Cardiac fibroblast (primary cell): ENCODE measurements around the gene VAC14.

Experiments used
- DNase-seq, 2 donors: peaks; one replicate each; pipeline versions ENCODE4 v3.0.0 to v3.0.0-alpha.2; 2010; ENCODE audit warnings: low read depth in 2 of 2
- H3K4me3 ChIP-seq, 2 donors: replicated peaks in 1 of 2; 1 replicate in 1 of 2; 2 replicates in 1 of 2; pipeline ENCODE4 v1.5.1; 2011; ENCODE audit warnings: low read depth in 2 of 2, low read length in 2 of 2, mild to moderate bottlenecking in 2 of 2, moderate library complexity in 1 of 2
- TF ChIP-seq, protein P1 (sequence below): IDR thresholded peaks from one replicate; pipeline ENCODE4 v1.5.1; 2011; ENCODE audit warnings: low read depth, mild to moderate bottlenecking, low read length, inconsistent platforms

Gene VAC14

DNA sequence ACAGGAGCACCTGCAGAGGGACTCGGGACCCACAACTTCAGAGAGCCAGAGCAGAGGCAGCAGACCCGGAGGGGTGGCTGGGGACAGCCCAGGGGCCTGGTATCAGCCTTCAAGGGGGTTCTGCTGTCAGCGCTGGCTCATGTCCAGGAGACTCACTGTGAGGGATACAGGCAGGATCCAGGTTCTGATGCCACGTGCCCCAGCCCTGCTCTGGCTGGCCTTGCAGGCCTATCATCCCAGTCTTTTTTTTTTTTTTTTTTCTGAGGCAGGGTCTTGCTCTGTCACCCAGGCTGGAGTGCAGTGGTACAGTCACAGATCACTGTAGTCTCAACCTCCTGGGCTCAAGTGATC, 106.1 kb downstream of the VAC14 start:
- H3K4me3 ChIP-seq, result no peak overlapping the region
- TF ChIP-seq, protein P1, sequence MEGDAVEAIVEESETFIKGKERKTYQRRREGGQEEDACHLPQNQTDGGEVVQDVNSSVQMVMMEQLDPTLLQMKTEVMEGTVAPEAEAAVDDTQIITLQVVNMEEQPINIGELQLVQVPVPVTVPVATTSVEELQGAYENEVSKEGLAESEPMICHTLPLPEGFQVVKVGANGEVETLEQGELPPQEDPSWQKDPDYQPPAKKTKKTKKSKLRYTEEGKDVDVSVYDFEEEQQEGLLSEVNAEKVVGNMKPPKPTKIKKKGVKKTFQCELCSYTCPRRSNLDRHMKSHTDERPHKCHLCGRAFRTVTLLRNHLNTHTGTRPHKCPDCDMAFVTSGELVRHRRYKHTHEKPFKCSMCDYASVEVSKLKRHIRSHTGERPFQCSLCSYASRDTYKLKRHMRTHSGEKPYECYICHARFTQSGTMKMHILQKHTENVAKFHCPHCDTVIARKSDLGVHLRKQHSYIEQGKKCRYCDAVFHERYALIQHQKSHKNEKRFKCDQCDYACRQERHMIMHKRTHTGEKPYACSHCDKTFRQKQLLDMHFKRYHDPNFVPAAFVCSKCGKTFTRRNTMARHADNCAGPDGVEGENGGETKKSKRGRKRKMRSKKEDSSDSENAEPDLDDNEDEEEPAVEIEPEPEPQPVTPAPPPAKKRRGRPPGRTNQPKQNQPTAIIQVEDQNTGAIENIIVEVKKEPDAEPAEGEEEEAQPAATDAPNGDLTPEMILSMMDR, result no peak
- no peak for DNase-seq

DNA sequence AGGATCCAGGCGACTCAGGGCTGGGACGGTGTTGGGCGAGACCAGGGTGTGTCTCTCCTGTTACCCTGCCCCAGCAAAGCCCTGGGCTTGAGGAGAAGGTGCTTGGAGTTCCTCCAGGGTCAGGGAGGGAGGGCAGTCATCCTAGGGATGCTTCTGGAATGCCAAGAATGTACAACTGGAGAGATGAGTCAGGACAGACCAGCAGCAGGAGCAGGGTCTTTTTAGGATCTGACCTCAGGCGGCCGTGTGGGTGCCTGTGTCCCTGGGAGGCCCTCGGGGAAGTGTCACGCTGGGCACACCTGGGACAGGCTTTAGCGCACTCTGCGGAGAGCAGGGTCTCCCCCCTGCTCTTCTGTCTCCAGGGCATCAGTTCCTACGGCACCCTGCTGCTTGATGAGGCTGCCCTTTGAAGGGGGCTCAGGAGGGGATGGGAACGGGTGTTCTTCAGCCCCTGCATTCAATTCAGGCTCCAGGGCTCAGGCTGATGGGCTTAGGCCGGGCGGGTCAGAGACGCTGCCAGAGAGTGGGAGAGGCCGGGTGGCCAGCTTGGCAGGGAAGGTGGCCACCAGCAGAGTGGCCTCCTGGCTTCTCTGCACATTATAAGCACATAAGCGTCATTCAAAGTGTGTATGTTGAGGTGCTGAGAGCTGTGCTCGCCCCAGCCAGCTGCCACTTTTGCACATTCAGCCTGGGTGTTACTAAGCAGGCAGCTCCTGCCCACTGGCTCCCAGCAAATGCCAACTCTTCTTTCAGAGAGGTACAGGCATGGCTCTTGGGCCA, 106.7 kb downstream of the VAC14 start:
- TF ChIP-seq, protein P1, result no peak
- DNase-seq, result peak; percentile 83
- no peak overlapping the region for H3K4me3 ChIP-seq

DNA sequence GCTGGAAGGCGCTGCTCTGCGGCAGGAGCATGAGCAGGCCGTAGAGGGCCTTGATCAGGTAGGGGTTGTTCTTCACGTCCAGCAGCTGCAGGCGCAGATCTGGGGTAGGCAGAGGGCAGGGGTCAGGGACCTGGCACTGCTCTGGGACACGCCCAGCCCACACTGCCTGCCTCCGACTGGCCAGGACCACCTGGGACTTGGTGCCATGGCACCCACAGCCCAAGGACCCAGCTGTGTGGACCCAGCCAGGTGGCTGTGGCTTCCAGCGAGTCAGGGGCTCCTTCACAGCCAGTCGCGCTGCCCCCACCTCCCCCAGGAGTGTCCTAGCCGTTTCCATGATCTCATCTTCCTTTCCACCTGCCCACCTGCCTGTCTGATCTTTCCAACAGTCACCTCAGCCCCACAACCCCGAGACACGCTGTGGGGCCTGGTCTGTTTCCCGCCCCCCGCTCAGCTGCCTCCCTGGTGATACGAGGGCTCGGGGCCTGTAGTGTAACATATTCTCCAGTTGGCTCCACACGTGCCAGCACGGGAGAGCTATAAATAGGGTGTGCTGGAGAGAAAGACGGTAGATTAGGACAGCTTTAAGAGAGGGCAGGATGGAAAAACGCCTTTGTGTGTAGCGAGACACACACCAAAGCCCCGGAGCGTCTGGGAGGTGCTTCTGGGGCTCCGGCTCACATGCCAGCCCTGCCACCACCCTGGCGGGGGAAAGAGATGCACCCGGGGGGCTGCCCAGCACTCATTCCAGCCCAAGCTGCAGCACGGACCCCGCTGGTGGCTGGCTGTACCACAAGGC, 107.9 kb downstream of the VAC14 start:
- peak in 1 of 2 donors; percentile 53 for DNase-seq
- TF ChIP-seq, protein P1, result no peak
- no peak overlapping the region for H3K4me3 ChIP-seq

DNA sequence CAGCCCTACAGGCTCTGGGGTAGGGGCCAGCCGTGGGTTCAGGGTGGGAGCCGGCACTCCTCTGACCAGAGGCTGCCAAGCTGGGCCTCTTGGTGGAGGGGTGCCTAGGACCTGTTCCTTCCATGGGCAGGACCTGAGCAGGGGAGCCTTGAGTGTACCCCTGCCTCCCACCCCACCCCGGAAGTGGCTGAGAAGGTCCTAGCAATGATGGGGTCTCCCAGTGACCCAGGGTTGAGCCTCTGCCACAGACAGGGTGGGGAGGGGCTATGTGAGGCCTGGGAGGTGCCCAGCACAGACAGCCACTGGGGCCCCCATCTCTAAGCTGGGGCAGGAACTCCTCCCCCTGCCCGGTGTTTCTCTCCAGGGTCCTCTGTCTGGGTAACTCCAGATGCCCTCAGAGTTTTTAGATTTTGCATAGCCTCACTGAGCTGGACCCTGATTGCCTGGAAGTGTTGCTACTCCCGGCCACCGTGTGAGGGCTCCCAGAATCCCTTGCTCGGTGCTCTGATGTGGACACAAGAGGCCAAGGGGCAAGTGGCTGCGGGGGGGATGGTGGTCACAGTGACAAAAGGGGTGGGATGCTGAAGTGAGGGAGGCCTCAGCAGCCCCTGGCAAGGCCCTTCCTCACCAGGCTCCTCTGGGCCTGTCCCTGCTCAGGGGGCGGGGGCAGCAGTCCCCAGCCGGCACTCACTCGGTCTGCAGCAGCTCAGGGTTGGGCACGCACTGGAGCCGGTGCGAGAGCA, 108.7 kb downstream of the VAC14 start:
- no peak overlapping the region for H3K4me3 ChIP-seq
- DNase-seq, result no peak
- TF ChIP-seq, protein P1, result no peak

DNA sequence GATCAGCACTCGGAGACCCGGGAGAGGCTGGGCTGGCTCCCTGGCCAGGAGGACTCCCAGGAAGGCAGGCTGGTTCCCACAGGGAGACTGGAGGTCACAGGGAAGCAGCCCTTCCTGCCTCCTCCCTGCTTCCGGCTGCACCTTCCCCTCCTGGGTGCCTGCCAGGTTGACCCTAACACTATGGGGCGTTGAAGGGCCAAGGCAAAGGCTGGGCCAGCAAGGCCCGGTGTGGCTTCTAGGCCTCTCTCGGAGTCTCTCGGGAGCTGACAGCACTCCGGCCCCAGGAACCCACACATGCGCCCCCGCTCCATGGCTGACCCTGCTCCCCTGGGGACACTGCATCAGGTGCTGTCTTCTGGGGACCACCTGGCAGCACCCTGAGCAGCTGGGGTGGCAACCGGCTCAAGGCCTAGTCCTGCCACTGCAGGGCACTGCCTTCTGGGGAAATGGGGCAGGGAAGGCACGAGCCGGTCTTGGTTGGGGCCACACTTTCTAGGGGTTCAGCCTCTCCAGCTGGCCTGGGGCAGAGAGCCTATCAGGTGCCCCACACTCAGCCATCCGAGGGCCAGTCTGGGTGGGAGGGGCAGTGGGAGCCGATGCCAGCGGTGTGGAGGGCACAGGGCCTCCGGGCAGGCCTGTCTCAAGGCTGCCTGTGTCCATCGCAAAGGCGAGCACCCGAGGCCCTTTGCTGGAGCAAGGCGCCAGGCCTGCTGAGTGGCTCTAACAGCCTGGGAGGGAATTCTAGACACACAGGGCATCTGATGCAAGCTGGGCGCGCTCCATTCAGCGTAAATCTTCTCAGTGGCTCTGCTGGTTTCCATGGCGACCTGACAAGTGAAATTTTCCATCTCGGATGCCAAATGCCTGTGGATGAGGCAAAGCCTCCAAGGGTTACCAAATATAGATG, 109.5 kb downstream of the VAC14 start:
- peak; percentile 93 to 96 for DNase-seq
- TF ChIP-seq, protein P1, result no peak
- H3K4me3 ChIP-seq, result no peak overlapping the region
